ENCODE measurements around the gene TMEM45A. TPM values are rescaled to one million over a fixed set of nuclear protein-coding genes. Genes with fewer than 3 reads are reported as not detected.
"Not testable (repeated sequence)": the region's sequence is repeated elsewhere in the genome, so short reads cannot be mapped to it uniquely, and the experiment has no call there.

TMEM45A gene
- total RNA-seq, result 3.6 TPM
- long read RNA-seq, transcript TMEM45A-201 (6 exons, 1,567 nt), result major isoform, 7 of 8 reads
- long read RNA-seq, partial matches to known transcripts, result 0 of 8 reads
- long read RNA-seq, other reads (novel, unspliced or antisense), result 1 of 8 reads

DNA sequence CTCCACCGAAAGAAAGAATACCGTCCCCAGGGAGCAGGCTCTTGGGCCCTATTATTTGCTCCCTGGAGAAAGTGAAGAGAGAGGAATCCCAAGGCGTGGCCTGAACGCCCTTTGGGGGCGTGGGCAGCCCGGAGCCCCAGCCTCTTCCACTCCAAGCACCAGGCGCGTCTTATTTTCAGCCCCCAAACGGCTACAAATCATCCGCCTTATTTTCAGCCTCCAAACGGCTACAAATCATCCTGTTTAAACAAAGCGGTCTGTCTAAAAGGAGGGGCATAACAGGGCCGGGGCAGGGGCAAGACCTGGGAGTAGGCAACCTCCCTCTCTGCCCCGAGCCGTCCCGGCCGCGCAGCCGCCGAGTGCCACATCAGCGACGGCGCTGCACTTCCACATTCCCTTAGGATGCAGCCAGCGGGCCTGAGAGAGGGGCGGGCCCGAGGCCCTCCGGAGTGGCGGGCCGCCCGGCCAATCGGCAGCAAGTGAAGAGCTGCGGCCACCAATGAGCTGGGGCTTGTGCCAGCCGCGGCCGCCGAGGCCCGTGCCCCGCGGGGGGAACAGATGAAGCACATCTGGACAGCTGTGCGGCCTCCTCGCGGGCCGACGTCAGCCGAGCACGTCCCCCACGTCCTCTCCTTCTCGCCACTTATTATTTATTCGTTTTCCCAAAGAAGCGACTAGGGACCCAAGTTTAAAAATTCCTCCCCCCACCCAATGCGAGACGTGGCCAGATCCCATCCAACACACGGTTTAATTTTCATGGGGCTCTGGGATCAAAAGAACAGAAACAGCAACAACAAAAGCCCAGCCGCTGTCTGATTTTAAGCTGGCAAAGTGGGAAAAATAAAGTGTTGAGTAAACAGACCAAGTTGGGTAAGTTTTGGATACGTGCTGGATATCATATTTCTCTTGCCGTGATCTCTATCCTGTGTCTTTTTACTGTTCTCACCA is at the start of gene TMEM45A:
TSS of gene TMEM45A (plus strand) at position 561 of the 948 bp plus-strand sequence. CDS start 62,593 bp downstream, outside the sequence.
- DNase-seq (peak; percentile 98), ATAC-seq (ENCODE audit: poor library complexity) (peak; percentile 100)
- intact Hi-C loops (cut with DNase I), result no loop called here

DNA sequence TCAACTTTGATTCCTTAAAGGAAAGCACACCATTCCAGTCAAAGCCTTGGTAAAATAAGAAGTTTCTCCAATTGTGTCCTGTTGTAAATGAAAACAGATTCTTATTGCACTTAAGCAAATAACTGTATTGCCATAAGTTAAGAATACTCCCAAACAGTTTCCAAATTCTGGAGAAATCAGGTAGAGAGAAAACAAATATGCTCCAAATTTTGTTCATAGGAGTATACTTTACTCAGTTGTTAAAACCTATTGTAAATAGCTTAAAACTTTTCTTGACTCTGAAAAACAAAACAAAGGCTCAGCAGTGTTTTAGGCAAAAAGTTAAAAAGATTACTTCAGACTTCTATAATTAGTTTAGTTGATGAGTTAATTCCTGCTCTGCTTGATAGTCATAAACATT is 48.7 kb upstream of the TMEM45A start:
- DNase-seq, result no peak
- no peak for ATAC-seq (ENCODE audit: poor library complexity)
- intact Hi-C loops (cut with DNase I), result no loop called here

DNA sequence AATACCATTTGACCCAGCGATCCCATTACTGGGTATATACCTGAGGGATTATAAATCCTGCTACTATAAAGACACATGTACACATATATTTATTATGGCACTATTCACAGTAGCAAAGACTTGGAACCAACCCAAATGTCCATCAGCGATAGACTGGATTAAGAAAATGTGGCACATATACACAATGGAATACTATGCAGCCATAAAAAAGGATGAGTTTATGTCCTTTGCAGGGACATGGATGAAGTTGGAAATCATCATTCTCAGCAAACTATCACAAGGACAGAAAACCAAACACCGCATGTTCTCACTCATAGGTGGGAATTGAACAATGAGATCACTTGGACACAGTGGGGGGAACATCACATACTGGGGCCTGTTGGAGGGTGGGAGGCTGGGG is 45.4 kb upstream of the TMEM45A start:
- ATAC-seq (ENCODE audit: poor library complexity); DNase-seq; intact Hi-C loops (cut with DNase I): not testable (repeated sequence)

DNA sequence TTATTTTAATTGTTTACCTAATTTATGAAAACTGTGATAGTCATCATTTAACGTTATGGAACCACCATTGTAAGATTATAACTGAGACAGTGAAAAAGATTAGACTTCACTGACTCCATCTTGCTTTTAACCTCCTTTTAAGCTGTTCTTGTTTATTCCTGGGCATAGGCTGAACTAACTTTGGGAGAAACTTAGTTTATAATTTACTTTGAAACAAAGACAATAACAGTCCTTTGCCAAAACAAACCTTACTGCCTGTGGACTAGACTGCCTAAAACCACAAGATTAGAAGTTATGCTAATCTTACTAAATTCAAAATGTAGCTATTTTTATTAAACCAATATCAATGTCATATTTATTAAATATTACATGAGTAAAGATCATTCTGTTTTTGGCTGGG is 44.3 kb upstream of the TMEM45A start:
- intact Hi-C loops (cut with DNase I), result no loop called here
- no peak for ATAC-seq (ENCODE audit: poor library complexity)
- DNase-seq, result no peak

- ATAC-seq (ENCODE audit: poor library complexity), result no peak
- DNase-seq, result no peak
- intact Hi-C loops (cut with DNase I), result no loop called here
These were observed 43.2 kb upstream of the TMEM45A start for GRCh38 chr3:100449214-100449613.

DNA sequence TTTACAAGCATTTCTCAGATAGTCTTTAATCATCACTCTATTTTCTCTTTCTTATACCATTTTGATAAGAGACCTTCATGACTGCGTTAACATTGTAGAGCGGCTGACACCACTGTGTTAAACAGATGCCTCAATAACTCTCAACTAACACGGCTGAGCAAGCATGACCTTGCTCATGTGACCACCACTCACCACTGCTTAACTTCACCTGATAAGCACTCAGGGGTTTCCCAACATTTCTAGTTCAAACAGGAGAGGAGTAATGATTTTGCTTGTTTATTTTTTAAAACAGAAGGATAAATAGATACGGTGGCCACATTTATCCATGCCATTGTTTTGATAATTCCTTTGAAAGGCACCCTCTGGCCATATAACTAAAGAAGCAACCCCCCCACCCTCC is 37.7 kb upstream of the TMEM45A start:
- DNase-seq, result no peak
- ATAC-seq (ENCODE audit: poor library complexity), result no peak
- intact Hi-C loops (cut with DNase I), result no loop called here

DNA sequence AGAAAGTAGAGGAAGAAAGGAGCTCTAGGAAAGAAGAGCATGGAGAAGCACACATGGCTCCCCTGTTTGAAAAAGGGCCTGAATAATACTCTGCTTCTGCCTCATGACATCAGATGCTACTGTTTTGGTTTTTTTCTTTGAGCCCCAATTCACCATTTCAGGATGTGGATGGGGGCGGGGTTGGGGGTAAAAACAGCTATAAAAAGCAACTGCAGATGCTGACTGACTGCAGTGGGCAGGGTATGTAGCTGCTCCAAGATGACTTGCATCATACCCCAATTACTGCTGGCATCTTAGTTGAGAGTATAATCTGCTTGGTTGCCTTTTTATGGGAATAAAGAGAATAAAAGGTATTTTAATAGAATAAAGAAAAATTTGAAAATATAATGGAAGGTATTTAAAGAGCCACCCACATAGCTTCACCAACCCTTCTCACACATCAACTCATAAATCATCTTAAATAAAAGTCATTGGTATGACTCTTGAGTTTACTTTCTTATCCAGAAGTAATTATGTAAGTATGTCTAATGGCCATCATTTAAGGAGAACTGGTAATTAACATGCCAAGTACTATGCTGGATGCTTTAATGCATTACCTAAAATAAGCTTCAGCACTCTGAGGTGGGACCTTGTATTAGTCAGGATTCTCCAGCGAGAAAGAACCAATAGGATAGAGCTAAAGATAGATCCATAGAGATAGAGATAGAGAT is 36.4 kb upstream of the TMEM45A start:
- intact Hi-C loops (cut with DNase I), result no loop called here
- no peak for DNase-seq
- no peak for ATAC-seq (ENCODE audit: poor library complexity)

- intact Hi-C loops (cut with DNase I), result no loop called here
- ATAC-seq (ENCODE audit: poor library complexity), result no peak
- DNase-seq, result no peak
These were observed 35.7 kb upstream of the TMEM45A start for GRCh38 chr3:100456745-100457144.

- no peak for DNase-seq
- intact Hi-C loops (cut with DNase I), result no loop called here
- ATAC-seq (ENCODE audit: poor library complexity), result no peak
These were observed 34.6 kb upstream of the TMEM45A start for GRCh38 chr3:100457811-100458210.

DNA sequence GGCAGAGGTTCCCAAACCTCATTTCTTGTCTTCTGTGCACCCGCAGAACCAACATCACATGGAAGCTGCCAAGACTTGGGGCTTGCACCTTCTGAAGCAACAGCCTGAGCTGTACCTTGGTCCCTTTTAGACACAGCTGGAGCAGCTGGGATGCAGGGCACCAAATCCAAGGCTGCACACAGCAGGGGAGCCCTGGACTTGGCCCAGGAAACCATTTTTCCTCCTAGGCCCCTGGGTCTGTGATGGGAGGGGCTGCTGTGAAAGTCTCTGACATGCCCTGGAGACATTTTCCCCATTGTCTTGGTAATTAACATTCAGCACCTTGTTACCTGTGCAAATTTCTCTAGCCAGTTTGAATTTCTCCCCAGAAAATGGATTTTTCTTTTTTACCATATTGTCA is 33.6 kb upstream of the TMEM45A start:
- DNase-seq (no peak), ATAC-seq (ENCODE audit: poor library complexity) (no peak)
- intact Hi-C loops (cut with DNase I), result no loop called here

DNA sequence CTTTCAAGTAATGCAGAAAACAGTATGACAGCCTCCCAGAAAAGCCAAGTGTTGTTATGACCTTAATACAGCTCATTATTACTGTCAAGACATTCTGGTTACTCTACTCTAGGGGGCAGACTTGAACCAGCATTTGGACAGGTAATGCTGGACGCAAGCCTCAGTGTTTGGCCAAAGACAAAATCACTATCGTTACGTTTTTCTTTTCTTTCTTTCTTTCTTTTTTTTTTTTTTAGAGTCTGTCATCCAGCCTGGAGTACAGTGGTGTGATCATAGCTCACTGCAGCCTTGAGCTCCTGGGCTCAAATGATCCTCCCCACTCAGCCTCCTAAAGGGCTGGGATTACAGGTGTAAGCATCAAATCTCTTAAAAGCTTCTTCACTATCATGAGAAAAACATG is 29.4 kb upstream of the TMEM45A start:
- ATAC-seq (ENCODE audit: poor library complexity), result peak; percentile 92
- no peak for DNase-seq
- intact Hi-C loops (cut with DNase I), result loop anchor here (5.0 kb wide), 1 partner anchor 129 kb away; no protein-coding TSS in a partner anchor

DNA sequence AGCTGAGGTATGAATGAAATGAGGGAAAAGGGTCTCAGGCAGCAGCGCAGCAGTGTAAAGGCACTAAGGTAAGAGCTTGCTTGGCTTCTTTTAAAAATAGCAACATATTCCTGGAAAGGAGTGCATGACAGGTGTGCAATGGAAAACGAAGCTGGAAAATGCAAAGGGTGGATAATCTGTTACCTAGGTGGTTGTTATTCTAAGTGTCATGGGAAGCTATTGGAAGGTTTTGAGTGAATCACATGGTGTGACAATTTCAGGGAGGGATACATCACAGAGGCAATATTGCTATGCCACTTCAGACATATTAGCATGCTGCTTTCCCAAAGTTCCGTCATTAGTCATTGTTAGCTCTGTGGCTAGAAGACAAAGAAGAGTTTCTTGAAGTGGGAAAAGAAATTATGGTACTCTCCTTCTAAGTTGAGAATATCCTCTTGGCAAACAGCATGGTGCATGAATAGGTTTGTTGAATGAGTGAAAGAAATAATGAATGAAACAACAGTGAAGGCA is 28.7 kb upstream of the TMEM45A start:
- DNase-seq, result no peak
- ATAC-seq (ENCODE audit: poor library complexity), result no peak
- intact Hi-C loops (cut with DNase I), result loop anchor here (5.0 kb wide), 1 partner anchor 129 kb away; no protein-coding TSS in a partner anchor

GRCh38 chr3:100465892-100466777 is 26.3 kb upstream of the TMEM45A start:
- intact Hi-C loops (cut with DNase I), result no loop called here
- ATAC-seq (ENCODE audit: poor library complexity) (no peak), DNase-seq (no peak)

DNA sequence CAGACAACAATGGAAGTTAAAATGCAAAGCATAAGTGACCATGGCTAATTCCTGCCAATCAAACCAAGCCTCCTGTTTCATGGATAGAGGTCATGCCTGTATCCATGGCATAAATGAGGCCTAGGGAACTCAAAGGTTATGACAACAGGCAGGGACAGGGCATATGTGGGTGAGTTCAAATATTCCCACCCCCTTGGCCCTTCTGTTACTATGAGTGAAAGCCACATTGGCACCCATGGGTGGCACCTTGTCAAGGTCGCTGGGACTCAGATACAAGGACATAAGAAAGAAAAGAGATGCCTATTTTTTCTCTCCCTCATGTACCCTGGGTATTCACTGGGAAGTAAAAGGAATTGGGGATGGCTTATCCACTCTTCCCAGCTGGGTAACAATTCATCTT is 25.3 kb upstream of the TMEM45A start:
- DNase-seq (no peak), ATAC-seq (ENCODE audit: poor library complexity) (no peak)
- intact Hi-C loops (cut with DNase I), result no loop called here

DNA sequence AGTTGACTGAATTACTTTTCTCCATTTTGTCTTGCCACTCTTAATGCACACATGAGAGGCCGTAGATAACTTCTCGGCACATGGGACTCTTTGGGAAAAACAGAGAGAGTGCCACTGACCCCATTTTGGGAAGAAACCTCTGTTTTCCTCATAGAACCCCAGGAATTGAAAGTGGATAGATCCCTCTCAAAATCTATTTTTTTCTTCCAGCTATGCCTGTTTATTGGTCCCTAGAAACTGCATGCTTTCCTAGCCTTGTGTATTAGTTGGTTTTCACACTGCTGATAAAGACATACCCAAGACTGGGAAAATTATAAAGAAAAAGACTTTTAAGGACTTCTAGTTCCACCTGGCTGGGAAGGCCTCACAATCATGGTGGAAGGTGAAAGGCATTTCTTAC is 23.7 kb upstream of the TMEM45A start:
- intact Hi-C loops (cut with DNase I), result no loop called here
- DNase-seq (no peak), ATAC-seq (ENCODE audit: poor library complexity) (no peak)

DNA sequence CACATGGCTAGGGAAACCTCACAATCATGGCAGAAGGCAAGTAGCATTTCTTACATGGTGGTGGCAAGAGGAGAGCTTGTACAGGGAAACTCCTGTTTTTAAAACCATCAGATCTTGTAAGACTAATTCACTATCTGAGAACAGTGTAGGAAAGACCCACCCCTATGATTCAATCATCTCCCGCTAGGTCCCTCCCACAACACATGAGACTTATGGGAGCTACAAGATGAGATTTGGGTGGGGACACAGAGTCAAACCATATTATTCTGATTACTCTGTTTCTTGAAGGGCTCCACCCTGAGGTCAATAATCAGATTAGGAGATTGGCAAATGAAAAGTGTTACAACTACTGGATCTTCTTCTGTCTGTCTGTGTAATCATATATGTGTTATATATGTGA is 21.5 kb upstream of the TMEM45A start:
- intact Hi-C loops (cut with DNase I), result no loop called here
- ATAC-seq (ENCODE audit: poor library complexity) (no peak), DNase-seq (no peak)

- intact Hi-C loops (cut with DNase I), result no loop called here
- no peak for DNase-seq
- no peak for ATAC-seq (ENCODE audit: poor library complexity)
These were observed 21.0 kb upstream of the TMEM45A start for GRCh38 chr3:100471444-100471843.

DNA sequence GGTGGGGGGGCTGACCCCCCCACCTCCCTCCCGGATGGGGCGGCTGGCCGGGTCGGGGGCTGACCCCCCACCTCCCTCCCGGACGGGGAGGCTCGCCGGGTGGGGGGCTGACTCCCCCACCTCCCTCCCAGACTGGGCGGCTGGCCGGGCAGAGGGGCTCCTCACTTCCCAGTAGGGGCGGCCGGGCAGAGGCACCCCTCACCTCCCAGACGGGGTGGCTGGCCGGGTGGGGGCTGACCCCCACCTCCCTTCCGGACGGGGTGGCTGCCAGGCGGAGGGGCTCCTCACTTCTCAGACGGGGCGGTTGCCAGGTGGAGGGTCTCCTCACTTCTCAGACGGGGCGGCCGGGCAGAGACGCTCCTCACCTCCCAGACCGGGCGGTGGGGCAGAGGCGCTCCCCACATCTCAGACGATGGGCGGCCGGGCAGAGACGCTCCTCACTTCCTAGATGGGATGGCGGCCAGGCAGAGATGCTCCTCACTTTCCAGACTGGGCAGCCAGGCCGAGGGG is 14.5 kb upstream of the TMEM45A start:
- ATAC-seq (ENCODE audit: poor library complexity); intact Hi-C loops (cut with DNase I); DNase-seq: not testable (repeated sequence)
